Loucy (cell line): Measurements from ENCODE around the gene KIRREL3.

Experiments used
- H2AFZ ChIP-seq: fragments of 200-600 bp; sonication (generic); 2 replicates; pipeline ENCODE4 v1.6.0; 2016; ENCODE audit warnings: antibody characterized with exemption, mild to moderate bottlenecking, low read length, moderate library complexity
- H3F3A ChIP-seq: fragments of 200-600 bp; 2 replicates; pipeline ENCODE4 v1.6.0; 2016; ENCODE audit warnings: antibody characterized with exemption, low read depth, mild to moderate bottlenecking
- H3K27me3 ChIP-seq: fragments of 200-600 bp; sonication (generic); 2 replicates; pipeline ENCODE4 v1.6.1; 2014; ENCODE audit warnings: low read length, mild to moderate bottlenecking; ENCODE audit not compliant: insufficient read depth, poor library complexity, severe bottlenecking
- H3K36me3 ChIP-seq: fragments of 200-600 bp; sonication (generic); 2 replicates; pipeline ENCODE4 v1.6.1; 2016; ENCODE audit warnings: low read length; ENCODE audit not compliant: insufficient read depth
- H3K4me1 ChIP-seq: fragments of 200-600 bp; sonication (generic); 2 replicates; pipeline ENCODE4 v1.5.1; 2014; ENCODE audit warnings: low read length, mild to moderate bottlenecking; ENCODE audit not compliant: insufficient read depth, poor library complexity, severe bottlenecking
- H3K4me2 ChIP-seq: fragments of 200-600 bp; sonication (generic); 2 replicates; pipeline ENCODE4 v1.6.0; 2014; ENCODE audit warnings: antibody characterized with exemption, low read length, low read depth, mild to moderate bottlenecking; ENCODE audit not compliant: poor library complexity, severe bottlenecking
- H3K4me3 ChIP-seq: fragments of 200-600 bp; sonication (generic); 2 replicates; pipeline ENCODE4 v1.5.1; 2014; ENCODE audit warnings: low read length, mild to moderate bottlenecking, mixed read lengths; ENCODE audit not compliant: poor library complexity, severe bottlenecking
- H3K79me2 ChIP-seq: fragments of 200-600 bp; sonication (generic); 2 replicates; pipeline ENCODE4 v1.6.1; 2014; ENCODE audit warnings: low read length; ENCODE audit not compliant: insufficient read depth
- H3K9ac ChIP-seq: fragments of 200-600 bp; sonication (generic); 2 replicates; pipeline ENCODE4 v1.6.0; 2014; ENCODE audit warnings: mild to moderate bottlenecking, low read depth, low read length, moderate library complexity; ENCODE audit not compliant: poor library complexity, severe bottlenecking
- H3K9me2 ChIP-seq: fragments of 200-600 bp; sonication (generic); replicated peaks from 2 replicates; pipeline ENCODE4 v1.6.1; 2016; ENCODE audit warnings: low read depth, low read length, mixed read lengths
- H3K9me3 ChIP-seq: fragments of 200-600 bp; sonication (generic); 2 replicates; pipeline ENCODE4 v1.6.1; 2014; ENCODE audit warnings: mild to moderate bottlenecking, antibody characterized with exemption, low read length, low read depth; ENCODE audit not compliant: insufficient read depth
- H4K20me1 ChIP-seq: fragments of 200-600 bp; sonication (generic); 2 replicates; pipeline ENCODE4 v1.6.0; 2014; ENCODE audit warnings: antibody characterized with exemption, low read length, mild to moderate bottlenecking; ENCODE audit not compliant: insufficient read depth, poor library complexity, severe bottlenecking
- CTCF ChIP-seq: fragments of 200-600 bp; sonication (generic); conservative IDR thresholded peaks from 2 replicates; pipeline ENCODE4 v1.5.1; 2014; ENCODE audit warnings: mild to moderate bottlenecking, antibody characterized with exemption, low read length
- EZH2phosphoT487 ChIP-seq: fragments of 200-600 bp; IDR thresholded peaks from 2 replicates; pipeline ENCODE4 v1.6.1; 2018; ENCODE audit warnings: antibody characterized with exemption, mild to moderate bottlenecking, moderate library complexity, borderline replicate concordance

KIRREL3 gene

GRCh38 chr11:126863294-126863997 is 137.1 kb downstream of the KIRREL3 start:
- no peaks in the 10 kb centered on the region for H3K9me3 ChIP-seq
- TF ChIP-seq CTCF (no peak), EZH2phosphoT487 (no peak)
- no peaks in the 10 kb centered on the region for H3K4me1 ChIP-seq
- H3K79me2 ChIP-seq, result no peaks in the 10 kb centered on the region
- no peaks in the 10 kb centered on the region for H3K27me3 ChIP-seq
- no peaks in the 10 kb centered on the region for H3F3A ChIP-seq
- H4K20me1 ChIP-seq, result no peaks in the 10 kb centered on the region
- H3K9ac ChIP-seq, result no peak overlapping the region
- no peak overlapping the region for H2AFZ ChIP-seq
- no peak overlapping the region for H3K4me3 ChIP-seq
- no peak overlapping the region for H3K4me2 ChIP-seq
- no peaks in the 10 kb centered on the region for H3K9me2 ChIP-seq
- no peaks in the 10 kb centered on the region for H3K36me3 ChIP-seq

- Histone ChIP-seq H3K9me2 (no peaks in the 10 kb centered on the region), H3K4me1 (no peaks in the 10 kb centered on the region), H3K9me3 (no peaks in the 10 kb centered on the region), H3K27me3 (no peaks in the 10 kb centered on the region), H3F3A (no peaks in the 10 kb centered on the region), H4K20me1 (no peaks in the 10 kb centered on the region), H3K4me3 (no peak overlapping the region), H3K9ac (no peak overlapping the region), H3K79me2 (no peaks in the 10 kb centered on the region), H2AFZ (no peak overlapping the region), H3K4me2 (no peak overlapping the region), H3K36me3 (no peaks in the 10 kb centered on the region)
- TF ChIP-seq CTCF (peak; percentile 50), EZH2phosphoT487 (no peak)
Observed at GRCh38 chr11:126862664-126863243, 137.8 kb downstream of the KIRREL3 start.

- H4K20me1 ChIP-seq, result no peaks in the 10 kb centered on the region
- no peaks in the 10 kb centered on the region for H3K9me3 ChIP-seq
- no peaks in the 10 kb centered on the region for H3K4me1 ChIP-seq
- H2AFZ ChIP-seq, result no peak overlapping the region
- no peaks in the 10 kb centered on the region for H3K27me3 ChIP-seq
- no peaks in the 10 kb centered on the region for H3K79me2 ChIP-seq
- no peak overlapping the region for H3K4me3 ChIP-seq
- no peaks in the 10 kb centered on the region for H3F3A ChIP-seq
- H3K9ac ChIP-seq, result no peak overlapping the region
- no peaks in the 10 kb centered on the region for H3K36me3 ChIP-seq
- H3K4me2 ChIP-seq, result no peak overlapping the region
- no peaks in the 10 kb centered on the region for H3K9me2 ChIP-seq
- TF ChIP-seq EZH2phosphoT487, result no peak
- no peak for TF ChIP-seq CTCF
Observed at GRCh38 chr11:126861796-126862459, 138.6 kb downstream of the KIRREL3 start.
